Nephron (organoid): ENCODE data around the gene FBXO21.

Experiments used
- H3K27ac Mint-ChIP-seq, 3 experiments: 2 replicates each; pipeline ENCODE4 v1.8.0; 2020; ENCODE audit warnings: mixed read lengths in 3 of 3, mild to moderate bottlenecking in 2 of 3, moderate library complexity in 1 of 3
- H3K27me3 Mint-ChIP-seq: 2 replicates; pipeline ENCODE4 v1.8.0; 2021; ENCODE audit warnings: low read depth, mild to moderate bottlenecking, moderate library complexity, mixed read lengths
- H3K36me3 Mint-ChIP-seq: 2 replicates; pipeline ENCODE4 v1.8.0; 2020; ENCODE audit warnings: low read depth, mixed read lengths
- H3K4me1 Mint-ChIP-seq: 2 replicates; pipeline ENCODE4 v1.8.0; 2020; ENCODE audit warnings: mixed read lengths
- H3K4me3 Mint-ChIP-seq, 3 experiments: 2 replicates each; pipeline ENCODE4 v1.8.0; 2020; ENCODE audit warnings: mild to moderate bottlenecking in 3 of 3, mixed read lengths in 3 of 3, moderate library complexity in 2 of 3
- H3K9me3 Mint-ChIP-seq: 2 replicates; pipeline ENCODE4 v1.8.0; 2020; ENCODE audit warnings: mixed read lengths
- TF ChIP-seq, protein P1 (sequence below), 3 experiments: fragments of 200-600 bp; sonication (generic); IDR thresholded peaks; one replicate each; pipeline ENCODE4 v1.5.0; 2021; ENCODE audit warnings: antibody characterized with exemption in 3 of 3; ENCODE audit not compliant: unreplicated experiment in 3 of 3

FBXO21 gene

DNA sequence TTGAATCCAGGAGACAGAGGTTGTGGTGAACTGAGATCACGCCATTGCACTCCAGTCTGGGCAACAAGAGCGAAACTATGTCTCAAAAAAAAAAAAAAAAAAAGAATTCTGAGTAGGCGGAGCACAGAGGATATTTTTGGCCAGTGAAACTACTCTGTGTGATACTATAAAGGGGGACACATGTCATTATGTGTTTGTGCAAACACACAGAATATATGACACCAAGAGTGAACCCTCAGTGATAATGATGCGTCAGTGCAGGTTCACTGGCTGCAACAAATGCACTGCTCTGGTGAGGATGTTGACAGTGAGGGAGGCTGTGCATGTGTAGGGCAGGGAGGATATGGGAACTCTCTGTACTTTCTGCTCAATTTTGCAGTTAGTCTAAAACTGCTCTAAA is 24.2 kb downstream of the FBXO21 start:
- H3K4me3 Mint-ChIP-seq: no peak overlapping the region
- H3K36me3 Mint-ChIP-seq: peaks cover 80% of the 10 kb centered on the region
- H3K27ac Mint-ChIP-seq: no peak overlapping the region
- H3K9me3 Mint-ChIP-seq: no peaks in the 10 kb centered on the region
- no peaks in the 10 kb centered on the region for H3K27me3 Mint-ChIP-seq
- TF ChIP-seq, protein P1, sequence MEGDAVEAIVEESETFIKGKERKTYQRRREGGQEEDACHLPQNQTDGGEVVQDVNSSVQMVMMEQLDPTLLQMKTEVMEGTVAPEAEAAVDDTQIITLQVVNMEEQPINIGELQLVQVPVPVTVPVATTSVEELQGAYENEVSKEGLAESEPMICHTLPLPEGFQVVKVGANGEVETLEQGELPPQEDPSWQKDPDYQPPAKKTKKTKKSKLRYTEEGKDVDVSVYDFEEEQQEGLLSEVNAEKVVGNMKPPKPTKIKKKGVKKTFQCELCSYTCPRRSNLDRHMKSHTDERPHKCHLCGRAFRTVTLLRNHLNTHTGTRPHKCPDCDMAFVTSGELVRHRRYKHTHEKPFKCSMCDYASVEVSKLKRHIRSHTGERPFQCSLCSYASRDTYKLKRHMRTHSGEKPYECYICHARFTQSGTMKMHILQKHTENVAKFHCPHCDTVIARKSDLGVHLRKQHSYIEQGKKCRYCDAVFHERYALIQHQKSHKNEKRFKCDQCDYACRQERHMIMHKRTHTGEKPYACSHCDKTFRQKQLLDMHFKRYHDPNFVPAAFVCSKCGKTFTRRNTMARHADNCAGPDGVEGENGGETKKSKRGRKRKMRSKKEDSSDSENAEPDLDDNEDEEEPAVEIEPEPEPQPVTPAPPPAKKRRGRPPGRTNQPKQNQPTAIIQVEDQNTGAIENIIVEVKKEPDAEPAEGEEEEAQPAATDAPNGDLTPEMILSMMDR (IDR thresholded peaks at IDR 0.05; ENCODE audit: unreplicated experiment in 3 of 3): no peak
- peaks cover 6% of the 10 kb centered on the region for H3K4me1 Mint-ChIP-seq

DNA sequence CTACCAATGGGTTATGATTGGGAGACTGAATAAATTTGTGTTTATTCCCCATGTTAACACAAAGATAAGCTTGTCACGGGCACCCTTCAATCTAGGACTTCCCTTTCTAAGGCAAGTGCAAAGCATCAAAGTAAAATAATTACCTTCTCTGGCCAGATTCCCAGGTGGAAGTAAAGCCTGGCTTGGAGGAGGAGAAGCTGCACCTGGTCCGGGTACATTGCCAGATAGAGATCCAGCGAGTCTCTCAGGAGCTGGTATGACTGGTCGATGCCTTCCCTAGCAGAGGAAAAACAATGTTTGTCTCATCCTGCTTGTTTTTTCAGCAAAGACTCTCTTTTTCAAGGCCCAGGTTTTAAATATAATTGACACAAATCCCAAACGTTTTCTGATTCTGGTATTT is 24.9 kb downstream of the FBXO21 start:
- TF ChIP-seq, protein P1 (IDR thresholded peaks at IDR 0.05; ENCODE audit: unreplicated experiment in 3 of 3): no peak
- Mint-ChIP-seq H3K27ac (no peak overlapping the region), H3K9me3 (no peaks in the 10 kb centered on the region), H3K27me3 (no peaks in the 10 kb centered on the region), H3K4me3 (no peak overlapping the region), H3K4me1 (peaks cover 6% of the 10 kb centered on the region), H3K36me3 (peaks cover 83% of the 10 kb centered on the region)

DNA sequence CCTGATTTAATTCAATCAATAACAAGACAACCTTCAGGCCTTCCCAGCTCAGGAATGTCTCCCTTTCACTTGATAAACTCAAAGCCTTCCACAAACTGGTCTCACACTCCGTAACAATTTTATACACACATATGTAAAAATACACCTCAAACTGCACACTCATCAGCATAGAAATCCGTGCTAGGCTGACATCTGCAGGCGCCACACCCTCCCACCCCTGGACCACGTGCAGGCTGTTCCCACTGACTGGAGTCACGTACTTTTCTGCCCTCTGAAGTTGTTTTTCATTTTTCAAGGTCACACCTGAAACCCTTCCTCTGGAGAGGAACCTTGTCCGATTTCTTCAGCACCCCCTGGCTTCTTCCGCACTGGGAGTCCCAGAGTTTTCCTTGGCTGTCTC is 27.6 kb downstream of the FBXO21 start:
- peaks cover 6% of the 10 kb centered on the region for H3K4me1 Mint-ChIP-seq
- no peaks in the 10 kb centered on the region for H3K9me3 Mint-ChIP-seq
- no peak overlapping the region for H3K4me3 Mint-ChIP-seq
- no peaks in the 10 kb centered on the region for H3K27me3 Mint-ChIP-seq
- peaks cover 84% of the 10 kb centered on the region for H3K36me3 Mint-ChIP-seq
- TF ChIP-seq, protein P1 (IDR thresholded peaks at IDR 0.05; ENCODE audit: unreplicated experiment in 3 of 3): no peak
- H3K27ac Mint-ChIP-seq: peak overlapping the region in 1 of 3 experiments; percentile 75

DNA sequence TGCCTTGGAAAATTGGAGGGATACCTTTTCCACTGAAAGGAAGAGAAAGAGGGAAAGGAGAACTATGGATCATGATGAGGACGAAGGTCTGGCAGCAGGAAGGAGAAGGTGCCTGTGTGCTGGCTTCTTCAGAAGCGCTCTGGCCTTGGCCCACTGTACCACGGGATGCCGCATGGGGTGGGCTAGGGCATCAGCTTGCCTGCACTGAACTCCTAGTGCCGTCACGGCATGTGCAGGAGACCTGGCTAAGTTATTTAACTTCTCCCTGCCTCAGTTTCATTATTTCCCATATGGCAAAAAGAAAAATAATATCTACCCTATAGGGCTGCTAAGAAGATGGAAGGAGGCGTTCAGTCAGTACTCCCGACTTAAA is 28.1 kb downstream of the FBXO21 start:
- no peaks in the 10 kb centered on the region for H3K9me3 Mint-ChIP-seq
- peak overlapping the region in 2 of 3 experiments; percentile 71 to 75 for H3K27ac Mint-ChIP-seq
- TF ChIP-seq, protein P1 (IDR thresholded peaks at IDR 0.05; ENCODE audit: unreplicated experiment in 3 of 3): no peak
- H3K4me3 Mint-ChIP-seq: no peak overlapping the region
- H3K27me3 Mint-ChIP-seq: no peaks in the 10 kb centered on the region
- H3K36me3 Mint-ChIP-seq: peaks cover 84% of the 10 kb centered on the region
- H3K4me1 Mint-ChIP-seq: peaks cover 6% of the 10 kb centered on the region

DNA sequence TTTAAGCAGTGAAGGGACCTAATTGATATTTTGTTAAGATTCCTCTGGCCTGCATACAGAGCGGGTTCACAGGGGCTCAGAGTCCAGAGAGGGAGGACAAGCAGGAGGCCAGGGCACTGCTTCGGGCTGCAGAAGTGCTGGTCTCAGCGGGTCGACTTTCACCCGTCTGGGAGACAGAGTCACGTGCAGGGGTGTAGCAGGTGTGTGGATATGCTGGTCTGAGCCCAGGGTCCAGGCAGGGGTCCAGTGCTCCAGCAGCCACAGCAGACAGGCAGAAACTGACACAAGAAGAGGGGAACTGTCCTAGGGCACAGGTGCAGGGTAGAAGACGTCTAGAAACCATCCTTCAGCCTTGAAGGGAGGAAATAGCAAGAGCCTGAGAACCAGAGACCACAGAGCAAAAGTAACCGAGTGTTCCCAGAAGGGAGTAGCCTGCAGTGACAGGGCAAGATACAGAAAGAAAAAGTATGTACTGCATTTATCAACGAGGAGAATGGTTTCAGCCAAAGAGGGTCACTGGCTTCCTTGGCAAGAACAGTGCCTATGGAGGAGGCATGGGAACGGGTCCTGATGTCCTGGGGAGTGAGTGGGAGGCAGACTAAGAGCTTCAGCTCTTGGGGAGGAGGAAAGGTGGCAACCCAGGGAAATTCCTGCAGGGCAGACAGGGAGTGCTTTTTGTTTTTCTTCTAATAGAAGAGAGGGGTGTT is 28.7 kb downstream of the FBXO21 start:
- H3K4me3 Mint-ChIP-seq: peak overlapping the region in 1 of 3 experiments; percentile 15
- peak overlapping the region in 2 of 3 experiments; percentile 71 to 75 for H3K27ac Mint-ChIP-seq
- TF ChIP-seq, protein P1 (IDR thresholded peaks at IDR 0.05; ENCODE audit: unreplicated experiment in 3 of 3): no peak
- no peaks in the 10 kb centered on the region for H3K9me3 Mint-ChIP-seq
- peaks cover 83% of the 10 kb centered on the region for H3K36me3 Mint-ChIP-seq
- peaks cover 6% of the 10 kb centered on the region for H3K4me1 Mint-ChIP-seq
- H3K27me3 Mint-ChIP-seq: no peaks in the 10 kb centered on the region

DNA sequence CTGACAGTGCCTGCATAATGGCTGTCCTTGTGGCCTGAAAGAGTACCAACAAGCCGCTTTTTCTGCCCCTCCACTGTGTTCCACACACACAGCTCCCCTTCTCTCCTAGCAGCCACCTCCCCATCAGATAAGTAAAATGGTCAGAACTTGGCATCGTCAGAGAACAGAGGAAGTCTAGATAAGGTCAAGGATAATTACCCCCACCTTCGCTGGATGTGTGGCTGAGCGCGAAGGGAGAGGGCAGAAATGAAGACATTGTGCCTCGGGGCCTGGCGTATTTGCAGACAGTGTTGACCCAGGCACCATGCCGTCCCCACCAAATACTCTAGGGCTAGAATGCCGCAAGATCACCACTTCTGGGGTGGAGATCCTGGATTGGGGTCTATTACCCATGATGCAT is 30.6 kb downstream of the FBXO21 start:
- TF ChIP-seq, protein P1 (IDR thresholded peaks at IDR 0.05; ENCODE audit: unreplicated experiment in 3 of 3): no peak
- Mint-ChIP-seq H3K36me3 (peaks cover 81% of the 10 kb centered on the region), H3K9me3 (no peaks in the 10 kb centered on the region), H3K4me1 (peaks cover 6% of the 10 kb centered on the region), H3K27ac (peak overlapping the region in 1 of 3 experiments; percentile 10), H3K27me3 (no peaks in the 10 kb centered on the region), H3K4me3 (no peak overlapping the region)
